K562 (cell line): ENCODE results near the gene IGFBP7.

Experiments used
- CHD2 ChIP-seq: IDR thresholded peaks from 2 replicates; pipeline ENCODE4 v1.6.1; 2011; ENCODE audit warnings: low read depth, low read length
- GATAD2B ChIP-seq: fragments of 450-650 bp; IDR thresholded peaks from 2 replicates; pipeline ENCODE4 v1.6.1; 2017; ENCODE audit warnings: mild to moderate bottlenecking, borderline replicate concordance
- RFX5 ChIP-seq: IDR thresholded peaks from 2 replicates; pipeline ENCODE4 v1.6.1; 2011; ENCODE audit warnings: low read depth, mild to moderate bottlenecking, improper control_type of control experiment, low read length
- ZNF263 ChIP-seq: sonication (generic); formaldehyde crosslinking; IDR thresholded peaks from 2 replicates; pipeline ENCODE4 v1.8.0; 2022; ENCODE audit warnings: mild to moderate bottlenecking, missing genetic modification reagents, borderline replicate concordance
- ZSCAN32 ChIP-seq: fragments of 450-650 bp; formaldehyde crosslinking; IDR thresholded peaks from 2 replicates; pipeline ENCODE4 v1.4.0; 2020; ENCODE audit warnings: mild to moderate bottlenecking, moderate library complexity
- TF ChIP-seq, protein P1 (sequence below): sonication (generic); formaldehyde crosslinking; IDR thresholded peaks from 2 replicates; pipeline ENCODE4 v1.9.0; 2022; ENCODE audit warnings: mild to moderate bottlenecking, missing genetic modification reagents
- TF ChIP-seq, protein P2 (sequence below): sonication (generic); formaldehyde crosslinking; IDR thresholded peaks from 2 replicates; pipeline ENCODE4 v1.8.0; 2023; ENCODE audit warnings: mild to moderate bottlenecking, missing genetic modification reagents

DNA sequence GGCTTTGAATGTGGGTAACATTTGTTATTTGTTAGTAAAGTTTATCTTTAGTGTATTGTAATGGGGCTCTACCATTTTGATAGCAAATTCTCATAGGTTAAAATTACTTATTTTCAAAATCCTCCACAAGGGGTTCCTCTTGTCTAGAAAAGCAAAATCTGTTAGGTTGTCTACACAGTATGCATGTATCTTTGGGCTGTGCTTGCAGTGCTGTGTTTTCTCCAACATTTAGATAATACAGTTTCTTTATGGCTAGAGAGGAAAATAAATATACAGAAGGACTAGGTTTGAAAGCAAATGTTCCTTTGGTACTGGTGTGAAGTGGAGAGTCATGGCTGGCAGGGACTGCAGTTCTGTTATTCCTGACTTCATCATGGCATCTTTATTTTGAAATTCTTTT, 91.2 kb downstream of the IGFBP7 start:
- TF ChIP-seq ZSCAN32 (no peak), ZNF263 (no peak), GATAD2B (no peak), CHD2 (no peak), RFX5 (no peak)
- TF ChIP-seq, protein P1, sequence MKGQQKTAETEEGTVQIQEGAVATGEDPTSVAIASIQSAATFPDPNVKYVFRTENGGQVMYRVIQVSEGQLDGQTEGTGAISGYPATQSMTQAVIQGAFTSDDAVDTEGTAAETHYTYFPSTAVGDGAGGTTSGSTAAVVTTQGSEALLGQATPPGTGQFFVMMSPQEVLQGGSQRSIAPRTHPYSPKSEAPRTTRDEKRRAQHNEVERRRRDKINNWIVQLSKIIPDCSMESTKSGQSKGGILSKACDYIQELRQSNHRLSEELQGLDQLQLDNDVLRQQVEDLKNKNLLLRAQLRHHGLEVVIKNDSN = no peak
- TF ChIP-seq, protein P2, sequence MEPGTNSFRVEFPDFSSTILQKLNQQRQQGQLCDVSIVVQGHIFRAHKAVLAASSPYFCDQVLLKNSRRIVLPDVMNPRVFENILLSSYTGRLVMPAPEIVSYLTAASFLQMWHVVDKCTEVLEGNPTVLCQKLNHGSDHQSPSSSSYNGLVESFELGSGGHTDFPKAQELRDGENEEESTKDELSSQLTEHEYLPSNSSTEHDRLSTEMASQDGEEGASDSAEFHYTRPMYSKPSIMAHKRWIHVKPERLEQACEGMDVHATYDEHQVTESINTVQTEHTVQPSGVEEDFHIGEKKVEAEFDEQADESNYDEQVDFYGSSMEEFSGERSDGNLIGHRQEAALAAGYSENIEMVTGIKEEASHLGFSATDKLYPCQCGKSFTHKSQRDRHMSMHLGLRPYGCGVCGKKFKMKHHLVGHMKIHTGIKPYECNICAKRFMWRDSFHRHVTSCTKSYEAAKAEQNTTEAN (CRISPR knock-in tag) = no peak
